Kidney (tissue), 14 donors: ENCODE measurements around the gene ANKAR. TPM values are rescaled to one million over a fixed set of nuclear protein-coding genes. Genes with fewer than 3 reads are reported as not detected.

Source experiments
- DNase-seq, 5 donors: peaks; one replicate each; pipeline ENCODE4 v3.0.0-alpha.2; 2013 to 2020
- FAIRE-seq: peaks from 2 replicates; lab custom pipeline; 2012; peaks lifted over from hg19 to GRCh38; lab: Jason Lieb, UNC
- H3K27ac ChIP-seq, 2 donors: one replicate each; pipeline ENCODE4 v1.7.0; 2013; ENCODE audit warnings: low read depth in 2 of 2, low read length in 2 of 2, inconsistent platforms in 1 of 2
- H3K27me3 ChIP-seq: one replicate; pipeline ENCODE4 v1.7.1; 2013; ENCODE audit warnings: low read length, inconsistent platforms; ENCODE audit not compliant: control insufficient read depth, insufficient read depth
- H3K36me3 ChIP-seq, 3 donors: one replicate each; pipeline versions ENCODE4 v1.7.0 to v1.7.1; 2013; ENCODE audit warnings: low read length in 3 of 3, control low read depth in 1 of 3, inconsistent platforms in 1 of 3; ENCODE audit not compliant: insufficient read depth in 3 of 3, control insufficient read depth in 2 of 3
- H3K4me1 ChIP-seq, 3 donors: one replicate each; pipeline versions ENCODE4 v1.7.0 to v1.7.1; 2013; ENCODE audit warnings: low read length in 3 of 3, inconsistent platforms in 1 of 3, low read depth in 1 of 3; ENCODE audit not compliant: control insufficient read depth in 2 of 3, insufficient read depth in 2 of 3
- H3K4me3 ChIP-seq, 3 donors: one replicate each; pipeline versions ENCODE4 v1.7.0 to v1.8.1; 2013; ENCODE audit warnings: low read length in 3 of 3, control low read depth in 1 of 3, inconsistent platforms in 1 of 3
- H3K9ac ChIP-seq, 3 donors: one replicate each; pipeline versions ENCODE4 v1.7.0 to v1.7.1; 2013; ENCODE audit warnings: low read length in 3 of 3, control low read depth in 1 of 3, inconsistent platforms in 1 of 3
- H3K9me3 ChIP-seq, 3 donors: one replicate each; pipeline versions ENCODE4 v1.7.0 to v1.7.1; 2013; ENCODE audit warnings: low read length in 3 of 3, control low read depth in 1 of 3, inconsistent platforms in 1 of 3; ENCODE audit not compliant: control insufficient read depth in 2 of 3, insufficient read depth in 1 of 3
- intact Hi-C: fragments of 100-400 bp; cut with DNase I; formaldehyde crosslinking; loops from one replicate; pipeline ENCODE4 v1.11.1; 2022
- polyA plus RNA-seq: library from polyadenylated mRNA; stranded (reverse); fragments of 350-450 nt; fragmentation: Illumina TruSeq; extraction: RNeasy Lipid Tissue Mini Kit (QIAGEN cat#74804); gene quantifications from one replicate; pipeline ENCODE4 v1.2.3, GENCODE V29; 2014; ENCODE audit warnings: low read depth, low replicate concordance; ENCODE audit not compliant: insufficient read depth
- total RNA-seq: library from RNA; stranded (reverse); fragmentation: NEBNext Ultra II Directional; extraction: Animal tissue kit (Norgen Biotek cat#: 25700); gene quantifications from one replicate; pipeline ENCODE4 v1.2.1, GENCODE V29; 2021
- TF ChIP-seq, protein P1 (sequence below): IDR thresholded peaks from 3 replicates; pipeline ENCODE4 v1.5.1; 2012; ENCODE audit warnings: mild to moderate bottlenecking, moderate library complexity, borderline replicate concordance; ENCODE audit not compliant: insufficient read depth; ENCODE audit errors: extremely low read depth
- donor health status: control.
- donor health status: control.
- donor health status: control.
- donor health status: control.
- donor health status: control.
- donor health status: DM: yes; HTN: yes; CAD: no.
- donor health status: Normal renal cell carcinoma (clear cell type).

ANKAR gene
- total and polyA plus RNA-seq, 2 donors from 2014 or later, result 3.4 to 12.4 TPM

DNA sequence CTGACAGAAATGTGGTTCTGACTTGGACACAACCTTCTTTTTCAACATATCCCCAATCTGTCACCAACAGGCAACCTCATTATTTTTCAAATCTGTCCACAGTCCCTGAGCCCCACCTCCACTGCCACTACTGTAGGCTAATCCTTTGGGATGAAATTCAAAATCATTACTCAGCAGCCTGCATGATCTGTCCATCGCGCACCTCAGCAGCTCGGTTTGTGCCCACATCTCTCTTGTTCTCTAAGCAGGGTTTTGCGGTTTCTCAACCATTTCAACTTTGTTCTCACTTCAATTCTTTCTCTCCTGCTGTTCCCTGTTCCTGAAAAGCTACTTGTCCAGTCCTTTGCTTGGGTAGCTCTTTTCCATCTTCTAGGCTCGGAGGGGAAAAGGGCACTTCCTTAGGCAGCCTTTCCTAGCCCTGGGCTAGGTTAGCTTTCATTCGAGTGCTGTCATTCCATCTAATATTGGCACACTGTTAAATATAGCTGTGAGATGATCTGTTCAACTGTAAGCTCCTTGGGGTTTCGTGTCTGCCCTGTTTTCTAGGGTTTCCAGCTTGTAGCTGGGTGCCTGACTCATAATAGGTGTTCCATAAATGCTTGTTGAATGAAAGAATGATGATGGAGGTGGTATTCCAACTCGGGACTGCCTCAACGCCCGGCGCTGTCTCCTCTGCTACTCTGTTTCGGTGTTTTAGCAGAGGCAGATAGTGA, 653 bp upstream of the ANKAR start:
- H3K4me3 ChIP-seq, result peak overlapping the region; percentile 43 to 95 (median 60)
- peaks cover 0 to 2% (median 2%) of the 10 kb centered on the region in 3 donors for H3K9me3 ChIP-seq
- peaks cover 0 to 5% (median 5%) of the 10 kb centered on the region in 3 donors for H3K36me3 ChIP-seq
- intact Hi-C loops, result no loop called here
- H3K27me3 ChIP-seq, result no peaks in the 10 kb centered on the region
- no peaks in the 10 kb centered on the region for H3K4me1 ChIP-seq
- H3K27ac ChIP-seq, result peak overlapping the region; percentile 93 to 95
- FAIRE-seq (no peak), DNase-seq (no peak)
- peak overlapping the region; percentile 5 to 55 (median 26) for H3K9ac ChIP-seq
- TF ChIP-seq, protein P1, sequence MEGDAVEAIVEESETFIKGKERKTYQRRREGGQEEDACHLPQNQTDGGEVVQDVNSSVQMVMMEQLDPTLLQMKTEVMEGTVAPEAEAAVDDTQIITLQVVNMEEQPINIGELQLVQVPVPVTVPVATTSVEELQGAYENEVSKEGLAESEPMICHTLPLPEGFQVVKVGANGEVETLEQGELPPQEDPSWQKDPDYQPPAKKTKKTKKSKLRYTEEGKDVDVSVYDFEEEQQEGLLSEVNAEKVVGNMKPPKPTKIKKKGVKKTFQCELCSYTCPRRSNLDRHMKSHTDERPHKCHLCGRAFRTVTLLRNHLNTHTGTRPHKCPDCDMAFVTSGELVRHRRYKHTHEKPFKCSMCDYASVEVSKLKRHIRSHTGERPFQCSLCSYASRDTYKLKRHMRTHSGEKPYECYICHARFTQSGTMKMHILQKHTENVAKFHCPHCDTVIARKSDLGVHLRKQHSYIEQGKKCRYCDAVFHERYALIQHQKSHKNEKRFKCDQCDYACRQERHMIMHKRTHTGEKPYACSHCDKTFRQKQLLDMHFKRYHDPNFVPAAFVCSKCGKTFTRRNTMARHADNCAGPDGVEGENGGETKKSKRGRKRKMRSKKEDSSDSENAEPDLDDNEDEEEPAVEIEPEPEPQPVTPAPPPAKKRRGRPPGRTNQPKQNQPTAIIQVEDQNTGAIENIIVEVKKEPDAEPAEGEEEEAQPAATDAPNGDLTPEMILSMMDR, result no peak

DNA sequence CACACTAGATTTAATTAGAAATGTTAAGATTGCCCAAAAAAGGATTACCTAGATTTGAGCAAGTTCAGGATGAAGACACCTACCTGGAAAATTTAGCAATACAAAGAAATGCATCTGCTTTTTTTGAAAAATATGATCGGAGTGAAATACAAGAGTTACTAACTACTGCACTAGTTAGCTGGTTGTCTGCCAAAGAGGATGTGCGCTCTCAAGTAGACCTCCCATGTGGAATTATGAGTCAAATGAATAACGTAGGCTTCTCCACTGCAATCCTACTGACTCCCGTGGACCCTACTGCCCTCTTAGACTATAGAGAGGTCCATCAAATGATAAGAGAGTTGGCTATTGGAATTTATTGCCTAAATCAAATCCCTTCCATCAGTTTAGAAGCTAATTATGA, 2.0 kb downstream of the ANKAR start:
- peaks cover 0 to 2% (median 2%) of the 10 kb centered on the region in 3 donors for H3K9me3 ChIP-seq
- H3K4me1 ChIP-seq, result no peaks in the 10 kb centered on the region
- H3K4me3 ChIP-seq, result no peak overlapping the region
- TF ChIP-seq, protein P1, result no peak
- no peak overlapping the region for H3K9ac ChIP-seq
- no peak for DNase-seq
- intact Hi-C loops, result no loop called here
- H3K27ac ChIP-seq, result no peak overlapping the region
- no peak for FAIRE-seq
- H3K36me3 ChIP-seq, result peaks cover 0 to 1% (median 0%) of the 10 kb centered on the region in 3 donors
- no peaks in the 10 kb centered on the region for H3K27me3 ChIP-seq

DNA sequence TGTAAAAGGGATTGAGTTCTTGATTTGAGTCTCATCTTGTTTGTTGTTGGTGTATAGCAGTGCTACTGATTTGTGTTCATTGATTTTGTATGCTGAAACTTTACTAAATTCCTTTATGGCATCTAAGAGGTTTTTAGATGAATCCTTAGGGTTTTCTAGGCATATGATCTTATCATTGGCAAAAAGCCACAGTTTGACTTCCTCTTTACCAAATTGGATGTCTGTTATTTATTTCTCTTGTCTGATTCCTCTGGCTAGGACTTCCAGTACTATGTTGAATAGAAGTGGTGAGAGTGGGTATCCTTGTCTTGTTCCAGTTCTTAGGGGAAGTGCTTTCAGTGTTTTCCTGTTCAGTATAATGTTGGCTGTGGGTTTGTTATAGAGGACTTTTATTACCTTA, 4.8 kb downstream of the ANKAR start:
- Histone ChIP-seq H3K36me3 (no peaks in the 10 kb centered on the region), H3K27me3 (no peaks in the 10 kb centered on the region), H3K4me1 (no peaks in the 10 kb centered on the region), H3K9me3 (peaks cover 0 to 2% (median 2%) of the 10 kb centered on the region in 3 donors), H3K9ac (no peak overlapping the region), H3K4me3 (no peak overlapping the region), H3K27ac (no peak overlapping the region)
- intact Hi-C loops, result no loop called here
- TF ChIP-seq, protein P1, result no peak
- no peak for FAIRE-seq
- no peak for DNase-seq
